NB4 (cell line): ENCODE results near the gene ADAM8.
A peak's percentile ranks its signal among the peaks of the same experiment; 100 is the strongest.

Experiments
- CTCF ChIP-seq: IDR thresholded peaks from one replicate; pipeline ENCODE4 v1.5.1; 2012; ENCODE audit warnings: low read depth, low read length
- MAX ChIP-seq: IDR thresholded peaks from 2 replicates; pipeline ENCODE4 v1.6.1; 2011; ENCODE audit warnings: low read depth, low read length
- MYC ChIP-seq: IDR thresholded peaks from 2 replicates; pipeline ENCODE4 v1.6.1; 2011; ENCODE audit warnings: low read depth, low read length
- POLR2A ChIP-seq: IDR thresholded peaks from 2 replicates; pipeline ENCODE4 v1.6.1; 2011; ENCODE audit warnings: mild to moderate bottlenecking; ENCODE audit not compliant: insufficient read length; ENCODE audit errors: extremely low read depth

GRCh38 chr10:133235265-133235855 lies 41.3 kb downstream of the ADAM8 start:
- TF ChIP-seq CTCF, result no peak
- TF ChIP-seq POLR2A, result peak; percentile 62
- TF ChIP-seq MAX, result peak; percentile 54; the same call in 1 of the 2 replicates
- TF ChIP-seq MYC, result peak; percentile 71
